Measurements from ENCODE around the gene RBM19. TPM values are rescaled to one million over a fixed set of nuclear protein-coding genes. Genes with fewer than 3 reads are reported as not detected.

Gene RBM19
- total RNA-seq, 2 experiments from 2014 or later: 66.9 to 67.7 TPM

DNA sequence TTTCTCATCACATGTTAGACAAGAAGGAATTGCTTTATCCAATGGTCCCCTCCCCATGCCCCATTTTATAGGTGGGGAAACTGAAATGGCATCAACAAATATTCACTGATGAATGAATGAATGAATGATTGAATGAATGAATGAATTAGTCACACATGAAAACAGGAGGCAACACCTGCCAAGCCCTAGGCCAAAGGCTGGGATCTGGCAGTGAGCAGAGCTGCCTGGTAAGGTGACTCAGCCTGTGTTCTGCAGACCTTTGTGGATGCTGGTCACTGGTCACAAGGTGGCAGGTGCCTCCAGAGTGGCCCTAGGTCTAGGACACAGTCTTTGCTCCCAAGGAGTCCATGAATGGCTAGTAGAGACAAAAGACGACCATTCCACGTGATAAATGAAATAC lies 188.4 kb downstream of the RBM19 start:
- DNase-seq (no peak), ATAC-seq (no peak)
- TF ChIP-seq, protein P1, sequence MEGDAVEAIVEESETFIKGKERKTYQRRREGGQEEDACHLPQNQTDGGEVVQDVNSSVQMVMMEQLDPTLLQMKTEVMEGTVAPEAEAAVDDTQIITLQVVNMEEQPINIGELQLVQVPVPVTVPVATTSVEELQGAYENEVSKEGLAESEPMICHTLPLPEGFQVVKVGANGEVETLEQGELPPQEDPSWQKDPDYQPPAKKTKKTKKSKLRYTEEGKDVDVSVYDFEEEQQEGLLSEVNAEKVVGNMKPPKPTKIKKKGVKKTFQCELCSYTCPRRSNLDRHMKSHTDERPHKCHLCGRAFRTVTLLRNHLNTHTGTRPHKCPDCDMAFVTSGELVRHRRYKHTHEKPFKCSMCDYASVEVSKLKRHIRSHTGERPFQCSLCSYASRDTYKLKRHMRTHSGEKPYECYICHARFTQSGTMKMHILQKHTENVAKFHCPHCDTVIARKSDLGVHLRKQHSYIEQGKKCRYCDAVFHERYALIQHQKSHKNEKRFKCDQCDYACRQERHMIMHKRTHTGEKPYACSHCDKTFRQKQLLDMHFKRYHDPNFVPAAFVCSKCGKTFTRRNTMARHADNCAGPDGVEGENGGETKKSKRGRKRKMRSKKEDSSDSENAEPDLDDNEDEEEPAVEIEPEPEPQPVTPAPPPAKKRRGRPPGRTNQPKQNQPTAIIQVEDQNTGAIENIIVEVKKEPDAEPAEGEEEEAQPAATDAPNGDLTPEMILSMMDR (IDR thresholded peaks at IDR 0.05): no peak
- no peaks in the 10 kb centered on the region for H3K4me1 Mint-ChIP-seq (ENCODE audit: low read depth)
- peaks cover 42% of the 10 kb centered on the region for H3K27me3 Mint-ChIP-seq
- ChIA-PET CTCF (no interaction called here), POLR2A (no interaction called here)
- no peaks in the 10 kb centered on the region for H3K9me3 Mint-ChIP-seq
- intact Hi-C loops (cut with micrococcal nuclease): no loop called here
- no peak overlapping the region for H3K27ac Mint-ChIP-seq
- no peaks in the 10 kb centered on the region for H3K36me3 Mint-ChIP-seq (ENCODE audit: low read depth)
- no peak overlapping the region for H3K4me3 Mint-ChIP-seq

DNA sequence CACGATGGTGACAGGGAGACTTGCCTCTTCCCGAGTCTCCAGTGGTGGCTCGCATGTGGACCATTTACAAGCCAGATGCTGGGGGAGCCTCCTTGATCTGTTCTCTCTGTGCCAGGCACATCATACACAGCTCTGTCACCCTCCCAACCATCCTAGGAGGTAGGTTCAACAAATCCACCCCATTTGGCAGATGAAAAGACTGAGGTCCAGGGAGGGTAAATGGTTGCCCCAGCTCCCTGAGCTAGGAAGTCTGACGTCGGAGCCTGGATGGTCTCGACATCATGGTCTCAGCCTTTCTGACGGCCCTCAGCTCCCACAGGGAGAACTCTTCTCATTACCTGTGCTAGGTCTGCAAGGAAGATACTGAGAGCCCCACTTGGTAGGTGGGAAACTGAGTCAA lies 189.6 kb downstream of the RBM19 start:
- no peaks in the 10 kb centered on the region for H3K36me3 Mint-ChIP-seq (ENCODE audit: low read depth)
- peaks cover 37% of the 10 kb centered on the region for H3K27me3 Mint-ChIP-seq
- H3K4me3 Mint-ChIP-seq: no peak overlapping the region
- TF ChIP-seq, protein P1 (IDR thresholded peaks at IDR 0.05): no peak
- intact Hi-C loops (cut with micrococcal nuclease): no loop called here
- no peak for ATAC-seq
- ChIA-PET CTCF (no interaction called here), POLR2A (no interaction called here)
- no peak overlapping the region for H3K27ac Mint-ChIP-seq
- H3K4me1 Mint-ChIP-seq (ENCODE audit: low read depth): no peaks in the 10 kb centered on the region
- DNase-seq: no peak
- no peaks in the 10 kb centered on the region for H3K9me3 Mint-ChIP-seq

DNA sequence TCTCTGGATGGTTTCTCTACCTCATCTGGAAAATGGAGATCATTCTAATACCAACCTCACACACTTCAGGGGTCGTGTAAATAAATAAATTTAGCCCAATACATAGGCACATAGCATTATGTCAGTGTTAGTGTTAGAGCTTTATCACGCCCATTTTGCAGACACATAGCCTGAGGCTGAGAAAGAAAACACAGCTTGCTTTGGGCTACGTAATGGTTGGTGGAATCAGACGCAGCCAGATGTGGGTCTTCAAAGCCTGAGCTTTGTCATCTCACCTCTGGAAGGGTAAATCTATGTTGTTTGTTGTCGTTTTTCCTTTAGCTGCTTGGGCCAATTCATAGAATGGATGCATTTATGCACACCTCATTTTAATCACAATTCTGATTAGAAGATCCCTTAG lies 191.6 kb downstream of the RBM19 start:
- DNase-seq: no peak
- peaks cover 27% of the 10 kb centered on the region for H3K27me3 Mint-ChIP-seq
- H3K9me3 Mint-ChIP-seq: no peaks in the 10 kb centered on the region
- H3K27ac Mint-ChIP-seq: no peak overlapping the region
- no peaks in the 10 kb centered on the region for H3K36me3 Mint-ChIP-seq (ENCODE audit: low read depth)
- ATAC-seq: no peak
- no peaks in the 10 kb centered on the region for H3K4me1 Mint-ChIP-seq (ENCODE audit: low read depth)
- ChIA-PET CTCF (no interaction called here), POLR2A (no interaction called here)
- H3K4me3 Mint-ChIP-seq: no peak overlapping the region
- intact Hi-C loops (cut with micrococcal nuclease): no loop called here
- TF ChIP-seq, protein P1 (IDR thresholded peaks at IDR 0.05): no peak

DNA sequence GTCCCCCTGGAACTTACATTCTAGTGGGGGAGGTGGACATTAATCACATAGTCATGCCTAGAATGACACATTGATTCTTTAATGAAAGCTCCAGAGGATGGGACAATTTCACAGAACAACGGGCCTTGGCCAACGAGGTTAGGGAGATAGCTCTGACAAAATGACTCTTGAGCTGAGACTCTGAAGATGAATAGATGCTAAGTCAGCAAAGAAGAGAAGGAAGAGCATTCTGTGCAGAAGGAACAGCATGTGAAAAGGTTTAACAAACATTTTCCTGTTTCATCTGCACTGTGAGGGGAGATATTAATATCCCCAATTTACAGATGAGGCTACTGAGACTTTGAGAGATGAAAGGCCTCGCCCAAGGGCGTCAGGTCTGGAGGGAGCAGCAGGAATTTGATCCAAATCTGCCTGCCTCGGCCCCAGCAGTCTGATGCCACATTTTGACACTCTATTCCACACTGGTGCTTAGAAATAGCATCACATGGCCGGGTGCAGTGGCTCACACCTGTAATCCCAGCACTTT lies 193.6 kb downstream of the RBM19 start:
- ATAC-seq (no peak), DNase-seq (no peak)
- H3K4me1 Mint-ChIP-seq (ENCODE audit: low read depth): no peaks in the 10 kb centered on the region
- intact Hi-C loops (cut with micrococcal nuclease): no loop called here
- ChIA-PET CTCF (no interaction called here), POLR2A (no interaction called here)
- no peak overlapping the region for H3K4me3 Mint-ChIP-seq
- no peaks in the 10 kb centered on the region for H3K36me3 Mint-ChIP-seq (ENCODE audit: low read depth)
- no peaks in the 10 kb centered on the region for H3K9me3 Mint-ChIP-seq
- H3K27ac Mint-ChIP-seq: no peak overlapping the region
- TF ChIP-seq, protein P1 (IDR thresholded peaks at IDR 0.05): no peak
- H3K27me3 Mint-ChIP-seq: peaks cover 23% of the 10 kb centered on the region

DNA sequence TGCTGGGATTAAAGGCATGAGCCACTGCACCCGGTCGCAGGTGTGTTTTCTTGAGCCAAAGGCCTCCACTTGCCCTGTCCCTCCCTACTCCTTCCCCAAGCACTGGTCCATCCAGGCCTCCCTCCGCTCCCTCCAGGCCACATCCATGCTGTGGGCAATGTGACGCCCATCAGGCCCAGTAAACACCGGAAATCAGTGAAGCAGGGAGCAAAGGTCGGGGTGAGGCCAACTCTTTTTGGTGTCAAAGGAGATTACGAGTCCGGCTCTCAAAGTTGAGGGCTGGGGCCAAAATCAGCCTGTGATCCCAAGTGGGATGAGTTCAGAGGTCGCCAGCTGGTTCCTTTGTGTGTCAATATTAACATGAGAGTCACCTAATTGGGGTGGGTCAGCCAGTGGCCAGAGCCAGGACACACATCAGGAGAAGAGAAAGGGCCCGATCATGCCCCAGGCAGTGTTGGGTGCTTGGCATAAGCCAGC lies 195.7 kb downstream of the RBM19 start:
- no peaks in the 10 kb centered on the region for H3K4me1 Mint-ChIP-seq (ENCODE audit: low read depth)
- CTCF ChIA-PET: no interaction called here
- H3K9me3 Mint-ChIP-seq: no peaks in the 10 kb centered on the region
- POLR2A ChIA-PET: no interaction called here
- no peak overlapping the region for H3K4me3 Mint-ChIP-seq
- TF ChIP-seq, protein P1 (IDR thresholded peaks at IDR 0.05): no peak
- H3K27me3 Mint-ChIP-seq: peaks cover 18% of the 10 kb centered on the region
- ATAC-seq: no peak
- no peak overlapping the region for H3K27ac Mint-ChIP-seq
- DNase-seq: no peak
- intact Hi-C loops (cut with micrococcal nuclease): no loop called here
- H3K36me3 Mint-ChIP-seq (ENCODE audit: low read depth): no peaks in the 10 kb centered on the region
